ENCODE data around the gene ARHGEF28.

DNA sequence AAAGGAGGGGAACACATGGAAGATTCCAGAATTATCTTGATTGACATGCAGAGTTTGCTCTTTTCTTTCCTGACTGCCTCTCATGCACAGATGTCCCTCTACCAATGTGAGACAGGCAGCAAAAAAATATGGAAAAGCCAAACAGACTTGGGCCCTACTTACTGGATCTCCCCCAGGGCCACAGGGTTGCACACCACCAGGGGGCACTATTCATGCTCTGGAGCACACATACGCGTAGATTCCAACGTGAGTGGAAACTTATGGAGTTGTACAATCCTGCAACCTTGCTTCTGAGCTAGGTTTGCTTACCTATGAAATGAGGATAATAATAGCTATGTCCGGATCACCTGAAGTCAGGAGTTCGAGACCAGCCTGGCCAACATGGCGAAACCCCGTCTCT is 319.5 kb downstream of the ARHGEF28 start:
- TF ChIP-seq, protein P1, sequence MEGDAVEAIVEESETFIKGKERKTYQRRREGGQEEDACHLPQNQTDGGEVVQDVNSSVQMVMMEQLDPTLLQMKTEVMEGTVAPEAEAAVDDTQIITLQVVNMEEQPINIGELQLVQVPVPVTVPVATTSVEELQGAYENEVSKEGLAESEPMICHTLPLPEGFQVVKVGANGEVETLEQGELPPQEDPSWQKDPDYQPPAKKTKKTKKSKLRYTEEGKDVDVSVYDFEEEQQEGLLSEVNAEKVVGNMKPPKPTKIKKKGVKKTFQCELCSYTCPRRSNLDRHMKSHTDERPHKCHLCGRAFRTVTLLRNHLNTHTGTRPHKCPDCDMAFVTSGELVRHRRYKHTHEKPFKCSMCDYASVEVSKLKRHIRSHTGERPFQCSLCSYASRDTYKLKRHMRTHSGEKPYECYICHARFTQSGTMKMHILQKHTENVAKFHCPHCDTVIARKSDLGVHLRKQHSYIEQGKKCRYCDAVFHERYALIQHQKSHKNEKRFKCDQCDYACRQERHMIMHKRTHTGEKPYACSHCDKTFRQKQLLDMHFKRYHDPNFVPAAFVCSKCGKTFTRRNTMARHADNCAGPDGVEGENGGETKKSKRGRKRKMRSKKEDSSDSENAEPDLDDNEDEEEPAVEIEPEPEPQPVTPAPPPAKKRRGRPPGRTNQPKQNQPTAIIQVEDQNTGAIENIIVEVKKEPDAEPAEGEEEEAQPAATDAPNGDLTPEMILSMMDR (IDR thresholded peaks at IDR 0.05): no peak
- no peak for TF ChIP-seq POLR2A (IDR thresholded peaks at IDR 0.05)
